PC-9 (cell line): ENCODE measurements around the gene SPRED1. TPM values are rescaled to one million over a fixed set of nuclear protein-coding genes. Genes with fewer than 3 reads are reported as not detected.

Experiments
- BruUV-seq: library from RNA; stranded (reverse); fragments of 400-500 nt; replicated peaks from 2 replicates; lab custom pipeline; 2021; lab: Mats Ljungman, UMichigan
- CTCF ChIA-PET: fragments of 300-600 bp; sonication (Branson Sonifier 250); formaldehyde crosslinking; loops from one replicate; lab custom pipeline; 2022; ENCODE audit warnings: antibody characterized with exemption; lab: Charles Lee
- POLR2A ChIA-PET: fragments of 300-600 bp; sonication (Branson Sonifier 250); formaldehyde crosslinking; loops from one replicate; lab custom pipeline; 2022; ENCODE audit warnings: antibody characterized with exemption; ENCODE audit not compliant: unreplicated experiment; lab: Charles Lee
- DNase-seq, 2 experiments: peaks; one replicate each; pipeline versions ENCODE4 v3.0.0 to v3.0.0-alpha.2; 2015 to 2022; ENCODE audit warnings: mixed read lengths in 1 of 2
- H2AFZ ChIP-seq: fragments of 200-600 bp; sonication (generic); 2 replicates; pipeline ENCODE4 v1.8.1; 2017; ENCODE audit warnings: antibody characterized with exemption
- H3F3A ChIP-seq: fragments of 200-600 bp; sonication (generic); 2 replicates; pipeline ENCODE4 v1.8.1; 2017; ENCODE audit warnings: antibody characterized with exemption, mild to moderate bottlenecking, low read depth; ENCODE audit not compliant: insufficient read depth
- H3K27ac ChIP-seq: fragments of 200-600 bp; sonication (generic); 2 replicates; pipeline ENCODE4 v1.6.1; 2016; ENCODE audit warnings: mixed run types
- H3K27me3 ChIP-seq: fragments of 200-600 bp; sonication (generic); 2 replicates; pipeline ENCODE4 v1.6.1; 2016; ENCODE audit warnings: low read depth, mixed run types; ENCODE audit not compliant: insufficient read depth
- H3K36me3 ChIP-seq: fragments of 200-600 bp; sonication (generic); 2 replicates; pipeline ENCODE4 v1.6.1; 2016; ENCODE audit warnings: low read depth, mixed run types
- H3K4me1 ChIP-seq: fragments of 200-600 bp; sonication (generic); replicated peaks from 2 replicates; pipeline ENCODE4 v1.6.1; 2016; ENCODE audit warnings: mixed run types; ENCODE audit not compliant: insufficient read depth
- H3K4me2 ChIP-seq: fragments of 200-600 bp; sonication (generic); 2 replicates; pipeline ENCODE4 v1.6.1; 2017; ENCODE audit warnings: mixed run types
- H3K4me3 ChIP-seq: fragments of 200-600 bp; sonication (generic); 2 replicates; pipeline ENCODE4 v1.6.1; 2016; ENCODE audit warnings: mixed run types
- H3K79me2 ChIP-seq: fragments of 200-600 bp; sonication (generic); 2 replicates; pipeline ENCODE4 v1.6.1; 2017; ENCODE audit warnings: low read depth, mixed run types
- H3K9me2 ChIP-seq: fragments of 200-600 bp; sonication (generic); 2 replicates; pipeline ENCODE4 v1.8.1; 2017; ENCODE audit warnings: mild to moderate bottlenecking; ENCODE audit not compliant: insufficient read depth
- H3K9me3 ChIP-seq: fragments of 200-600 bp; sonication (generic); 2 replicates; pipeline ENCODE4 v1.8.1; 2016; ENCODE audit warnings: low read depth; ENCODE audit not compliant: insufficient read depth
- H4K20me1 ChIP-seq: fragments of 200-600 bp; sonication (generic); 2 replicates; pipeline ENCODE4 v1.8.1; 2017; ENCODE audit not compliant: insufficient read depth
- CTCF ChIP-seq: fragments of 200-600 bp; sonication (generic); conservative IDR thresholded peaks from 2 replicates; pipeline ENCODE4 v1.6.1; 2017; ENCODE audit warnings: mixed run types, antibody characterized with exemption, mild to moderate bottlenecking, moderate library complexity
- EZH2 ChIP-seq: fragments of 200-600 bp; sonication (generic); IDR thresholded peaks from 2 replicates; pipeline ENCODE4 v1.8.0; 2017; ENCODE audit warnings: antibody characterized with exemption, low read depth
- intact Hi-C: fragments of 100-400 bp; cut with micrococcal nuclease; formaldehyde crosslinking; loops from one replicate; pipeline ENCODE4 v1.10.0; 2022; ENCODE audit not compliant: unreplicated experiment
- total RNA-seq: library from RNA; stranded (reverse); gene quantifications from 2 replicates; pipeline ENCODE4 v1.2.3, GENCODE V29; 2021

SPRED1 gene
- total RNA-seq, 1 experiment from 2014 or later = 16.5 TPM

GRCh38 chr15:38283010-38283409 lies 30.4 kb downstream of the SPRED1 start:
- H3K4me2 ChIP-seq = no peak overlapping the region
- no peak overlapping the region for H3K27ac ChIP-seq
- no peak overlapping the region for H3K4me3 ChIP-seq
- no peaks in the 10 kb centered on the region for H3K36me3 ChIP-seq
- peaks cover 74% of the 10 kb centered on the region for H3K79me2 ChIP-seq
- peaks cover 3% of the 10 kb centered on the region; the same call in 1 of the 2 replicates for H4K20me1 ChIP-seq
- H2AFZ ChIP-seq = no peak overlapping the region
- DNase-seq = no peak
- POLR2A ChIA-PET = no interaction called here
- TF ChIP-seq CTCF (no peak), EZH2 (no peak)
- no peaks in the 10 kb centered on the region for H3K9me2 ChIP-seq
- BruUV-seq = no TSS peak
- no peaks in the 10 kb centered on the region for H3K27me3 ChIP-seq
- H3F3A ChIP-seq = no peaks in the 10 kb centered on the region
- no peaks in the 10 kb centered on the region for H3K4me1 ChIP-seq
- no peaks in the 10 kb centered on the region for H3K9me3 ChIP-seq
- intact Hi-C loops = no loop called here
- CTCF ChIA-PET = no interaction called here

GRCh38 chr15:38285456-38285855 lies 32.8 kb downstream of the SPRED1 start:
- Histone ChIP-seq H3K36me3 (no peaks in the 10 kb centered on the region), H3K9me3 (no peaks in the 10 kb centered on the region), H3K4me2 (no peak overlapping the region), H3K4me1 (no peaks in the 10 kb centered on the region), H3K4me3 (no peak overlapping the region), H3F3A (no peaks in the 10 kb centered on the region), H3K79me2 (peaks cover 68% of the 10 kb centered on the region), H3K9me2 (no peaks in the 10 kb centered on the region), H2AFZ (no peak overlapping the region), H3K27ac (no peak overlapping the region), H4K20me1 (peaks cover 3% of the 10 kb centered on the region; the same call in 1 of the 2 replicates), H3K27me3 (no peaks in the 10 kb centered on the region)
- no peak for DNase-seq
- no TSS peak for BruUV-seq
- CTCF ChIA-PET = no interaction called here
- TF ChIP-seq EZH2 (no peak), CTCF (no peak)
- POLR2A ChIA-PET = no interaction called here
- intact Hi-C loops = no loop called here

- Histone ChIP-seq H3K36me3 (no peaks in the 10 kb centered on the region), H3K27ac (no peak overlapping the region), H3K4me2 (no peak overlapping the region), H3K4me1 (no peaks in the 10 kb centered on the region), H3K4me3 (no peak overlapping the region), H3K9me2 (no peaks in the 10 kb centered on the region), H3K79me2 (peaks cover 42% of the 10 kb centered on the region), H2AFZ (no peak overlapping the region), H3K9me3 (no peaks in the 10 kb centered on the region), H4K20me1 (no peaks in the 10 kb centered on the region), H3K27me3 (no peaks in the 10 kb centered on the region), H3F3A (no peaks in the 10 kb centered on the region)
- TF ChIP-seq CTCF (no peak), EZH2 (no peak)
- ChIA-PET POLR2A (no interaction called here), CTCF (no interaction called here)
- DNase-seq = no peak
- intact Hi-C loops = no loop called here
- no TSS peak for BruUV-seq
Measured at GRCh38 chr15:38294126-38294525, 41.5 kb downstream of the SPRED1 start.
